H9 (cell line): ENCODE results near the gene TFDP3. TPM values are rescaled to one million over a fixed set of nuclear protein-coding genes. Genes with fewer than 3 reads are reported as not detected.

Experiments
- DNase-seq: peaks from one replicate; pipeline ENCODE4 v3.0.0-alpha.2; 2017
- H2AFZ ChIP-seq: one replicate; pipeline ENCODE4 v1.6.1; 2013; ENCODE audit warnings: mild to moderate bottlenecking, low read length, control low read depth, moderate library complexity
- H2AK5ac ChIP-seq: 2 replicates; pipeline ENCODE4 v1.6.1; 2013; ENCODE audit warnings: low read length, control low read depth, mixed read lengths; ENCODE audit not compliant: insufficient read length
- H2BK120ac ChIP-seq: one replicate; pipeline ENCODE4 v1.6.1; 2013; ENCODE audit warnings: low read depth, mild to moderate bottlenecking, low read length, control low read depth, inconsistent platforms; ENCODE audit not compliant: poor library complexity, severe bottlenecking
- H2BK12ac ChIP-seq: 2 replicates; pipeline ENCODE4 v1.6.1; 2013; ENCODE audit warnings: low read length, control low read depth, mixed read lengths, low read depth; ENCODE audit not compliant: insufficient read length
- H2BK15ac ChIP-seq: 2 replicates; pipeline ENCODE4 v1.6.1; 2013; ENCODE audit warnings: low read depth, low read length, control low read depth
- H2BK20ac ChIP-seq: one replicate; pipeline ENCODE4 v1.6.1; 2013; ENCODE audit warnings: low read depth, mild to moderate bottlenecking, low read length, control low read depth, inconsistent platforms; ENCODE audit not compliant: poor library complexity, severe bottlenecking
- H2BK5ac ChIP-seq: 2 replicates; pipeline ENCODE4 v1.6.1; 2013; ENCODE audit warnings: low read length, control low read depth, mixed read lengths; ENCODE audit not compliant: insufficient read length
- H3K14ac ChIP-seq: 2 replicates; pipeline ENCODE4 v1.6.1; 2013; ENCODE audit warnings: low read length, control low read depth; ENCODE audit not compliant: insufficient read depth
- H3K18ac ChIP-seq: 2 replicates; pipeline ENCODE4 v1.6.1; 2013; ENCODE audit warnings: low read depth, mild to moderate bottlenecking, mixed read lengths, low read length, control low read depth; ENCODE audit not compliant: insufficient read length
- H3K23ac ChIP-seq: 2 replicates; pipeline ENCODE4 v1.6.1; 2013; ENCODE audit warnings: low read length, control low read depth, mixed read lengths, low read depth; ENCODE audit not compliant: insufficient read length
- H3K23me2 ChIP-seq: 2 replicates; pipeline ENCODE4 v1.6.1; 2013; ENCODE audit warnings: low read depth, mild to moderate bottlenecking, mixed read lengths, low read length, control low read depth; ENCODE audit not compliant: insufficient read length, poor library complexity, severe bottlenecking
- H3K27ac ChIP-seq: 2 replicates; pipeline ENCODE4 v1.5.1; 2013; ENCODE audit warnings: low read length, control low read depth, mixed read lengths, low read depth; ENCODE audit not compliant: insufficient read length
- H3K27me3 ChIP-seq: 2 replicates; pipeline ENCODE4 v1.6.1; 2013; ENCODE audit warnings: low read length, control low read depth, inconsistent platforms; ENCODE audit not compliant: insufficient read depth
- H3K4ac ChIP-seq: 2 replicates; pipeline ENCODE4 v1.6.1; 2013; ENCODE audit warnings: low read depth, mild to moderate bottlenecking, control low read depth, inconsistent platforms, low read length, moderate library complexity
- H3K4me1 ChIP-seq: 2 replicates; pipeline ENCODE4 v1.6.1; 2013; ENCODE audit warnings: low read length, control low read depth, inconsistent platforms; ENCODE audit not compliant: insufficient read depth
- H3K4me2 ChIP-seq: 2 replicates; pipeline ENCODE4 v1.6.1; 2013; ENCODE audit warnings: low read length, control low read depth, mixed read lengths; ENCODE audit not compliant: insufficient read length, insufficient read depth
- H3K56ac ChIP-seq: 2 replicates; pipeline ENCODE4 v1.6.1; 2013; ENCODE audit warnings: low read depth, mild to moderate bottlenecking, mixed read lengths, low read length, control low read depth; ENCODE audit not compliant: insufficient read length
- H3K79me1 ChIP-seq: 2 replicates; pipeline ENCODE4 v1.6.1; 2013; ENCODE audit warnings: low read depth, mild to moderate bottlenecking, moderate library complexity, low read length, control low read depth, inconsistent platforms; ENCODE audit not compliant: insufficient read depth, poor library complexity, severe bottlenecking
- H3K79me2 ChIP-seq: 2 replicates; pipeline ENCODE4 v1.6.1; 2013; ENCODE audit warnings: low read length, control low read depth, inconsistent platforms; ENCODE audit not compliant: insufficient read depth
- H3K9ac ChIP-seq: 2 replicates; pipeline ENCODE4 v1.6.1; 2013; ENCODE audit warnings: low read length, control low read depth, mixed read lengths; ENCODE audit not compliant: insufficient read length; ENCODE audit errors: extremely low read depth
- H3K9me3 ChIP-seq: one replicate; pipeline ENCODE4 v1.6.1; 2013; ENCODE audit warnings: low read depth, low read length, inconsistent platforms; ENCODE audit not compliant: control insufficient read depth
- H3T11ph ChIP-seq: one replicate; pipeline ENCODE4 v1.6.1; 2013; ENCODE audit warnings: mild to moderate bottlenecking, low read length, control low read depth, inconsistent platforms
- H4K20me1 ChIP-seq: one replicate; pipeline ENCODE4 v1.6.1; 2013; ENCODE audit not compliant: control insufficient read depth, insufficient read length, insufficient read depth
- H4K5ac ChIP-seq: 2 replicates; pipeline ENCODE4 v1.6.1; 2013; ENCODE audit warnings: low read depth, mild to moderate bottlenecking, mixed read lengths, low read length, control low read depth; ENCODE audit not compliant: insufficient read length
- H4K8ac ChIP-seq: replicated peaks from 2 replicates; pipeline ENCODE4 v1.6.1; 2013; ENCODE audit warnings: low read length, control low read depth, mixed read lengths, low read depth; ENCODE audit not compliant: insufficient read length
- H4K91ac ChIP-seq: 2 replicates; pipeline ENCODE4 v1.6.1; 2013; ENCODE audit warnings: low read depth, mild to moderate bottlenecking, moderate library complexity, mixed read lengths, low read length, control low read depth; ENCODE audit not compliant: insufficient read length
- H3K27ac Mint-ChIP-seq, 3 experiments: 2 replicates in 2 of 3; 3 replicates in 1 of 3; pipeline ENCODE4 v1.8.0; 2020 to 2021; ENCODE audit warnings: mixed read lengths in 3 of 3, mild to moderate bottlenecking in 1 of 3, moderate library complexity in 1 of 3
- H3K27me3 Mint-ChIP-seq: 2 replicates; pipeline ENCODE4 v1.8.0; 2021; ENCODE audit warnings: low read depth, mild to moderate bottlenecking, moderate library complexity, mixed read lengths
- H3K36me3 Mint-ChIP-seq, 3 experiments: 2 replicates in 2 of 3; 3 replicates in 1 of 3; pipeline ENCODE4 v1.8.0; 2020 to 2021; ENCODE audit warnings: low read depth in 3 of 3, mixed read lengths in 3 of 3; ENCODE audit not compliant: insufficient read depth in 1 of 3
- H3K4me1 Mint-ChIP-seq, 2 experiments: 2 replicates each; pipeline ENCODE4 v1.8.0; 2020; ENCODE audit warnings: mixed read lengths in 2 of 2
- H3K4me3 Mint-ChIP-seq, 2 experiments: 2 replicates in 1 of 2; 3 replicates in 1 of 2; pipeline ENCODE4 v1.8.0; 2020 to 2021; ENCODE audit warnings: mild to moderate bottlenecking in 2 of 2, mixed read lengths in 2 of 2, moderate library complexity in 1 of 2
- H3K9me3 Mint-ChIP-seq, 2 experiments: 2 replicates in 1 of 2; 3 replicates in 1 of 2; pipeline ENCODE4 v1.8.0; 2020; ENCODE audit warnings: mild to moderate bottlenecking in 2 of 2, mixed read lengths in 2 of 2, moderate library complexity in 1 of 2
- CTCF ChIP-seq: fragments of 200-600 bp; sonication (generic); conservative IDR thresholded peaks from 3 replicates; pipeline ENCODE4 v1.8.0; 2021; ENCODE audit warnings: antibody characterized with exemption, mild to moderate bottlenecking
- WGBS: extraction: QIAGEN DNeasy Blood & Tissue Kit; methylation state at CpG from one replicate; pipeline ENCODE4 v1.1.7; 2013; ENCODE audit warnings: missing lambda C conversion rate, low lambda C conversion rate, mixed read lengths; ENCODE audit not compliant: insufficient read length; ENCODE audit errors: extremely low coverage; 5-methylcytosine and 5-hydroxymethylcytosine counted together
- total RNA-seq: library from RNA; stranded (reverse); gene quantifications from 2 replicates; pipeline ENCODE4 v1.2.1, GENCODE V29; 2021

The TFDP3 gene
- total RNA-seq, 1 experiment from 2014 or later, result not detected

DNA sequence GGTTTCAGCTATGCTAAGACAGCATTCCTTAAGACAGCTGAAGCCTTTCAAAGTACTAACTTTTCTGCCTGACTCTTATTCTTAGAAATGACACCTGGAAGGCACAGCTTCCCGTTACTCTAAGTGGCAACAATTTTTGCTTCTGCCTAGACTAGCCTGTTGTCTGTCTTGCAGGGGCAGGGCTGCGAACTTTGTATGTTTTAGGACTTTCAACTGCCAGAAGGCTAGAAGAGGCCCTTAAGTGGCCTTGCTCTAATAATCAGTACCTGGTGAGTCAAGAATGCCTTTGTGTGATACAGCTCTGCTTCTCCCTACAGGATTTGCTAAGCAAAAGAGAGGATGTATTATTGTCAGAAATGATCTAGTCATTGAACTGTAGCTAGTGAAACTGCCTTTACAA is 30.0 kb upstream of the TFDP3 start:
- Histone ChIP-seq H3K4me1 (peaks cover 18% of the 10 kb centered on the region; the same call in 1 of the 2 replicates), H2BK20ac (no peak overlapping the region), H2BK5ac (no peak overlapping the region), H4K8ac (no peak overlapping the region), H2BK120ac (no peak overlapping the region), H4K91ac (no peak overlapping the region), H2AK5ac (no peak overlapping the region), H3K56ac (no peak overlapping the region), H3K4me2 (no peak overlapping the region), H4K20me1 (no peaks in the 10 kb centered on the region), H3K79me2 (no peaks in the 10 kb centered on the region), H2BK15ac (no peak overlapping the region), H3K9me3 (peaks cover 14% of the 10 kb centered on the region), H4K5ac (no peak overlapping the region), H3K14ac (no peak overlapping the region), H3T11ph (no peak overlapping the region), H3K79me1 (no peaks in the 10 kb centered on the region), H3K27me3 (no peaks in the 10 kb centered on the region), H3K23me2 (no peaks in the 10 kb centered on the region), H3K9ac (no peak overlapping the region), H2BK12ac (no peak overlapping the region), H2AFZ (no peak overlapping the region), H3K4ac (no peak overlapping the region), H3K27ac (no peak overlapping the region), H3K23ac (no peak overlapping the region), H3K18ac (no peak overlapping the region)
- H3K36me3 Mint-ChIP-seq, result peaks cover 21 to 31% (median 22%) of the 10 kb centered on the region in 3 experiments
- H3K4me3 Mint-ChIP-seq, result no peak overlapping the region
- no peak for TF ChIP-seq CTCF
- peaks cover 6% of the 10 kb centered on the region for H3K27me3 Mint-ChIP-seq
- no CpG with 5 or more reads among the region's 2 CpGs for WGBS
- DNase-seq, result no peak
- H3K9me3 Mint-ChIP-seq, result peaks cover 25 to 28% of the 10 kb centered on the region in 2 experiments
- H3K27ac Mint-ChIP-seq, result no peak overlapping the region
- peaks cover 42 to 50% of the 10 kb centered on the region in 2 experiments for H3K4me1 Mint-ChIP-seq
